Neural progenitor cell (in vitro differentiated cells): Measurements from ENCODE around the gene UACA. TPM values are rescaled to one million over a fixed set of nuclear protein-coding genes. Genes with fewer than 3 reads are reported as not detected.

Experiments
- DNase-seq: peaks from one replicate; pipeline ENCODE4 v3.0.0-alpha.2; 2016; ENCODE audit warnings: low spot score
- H2AFZ ChIP-seq: fragments of 200-600 bp; sonication (generic); replicated peaks from 2 replicates; pipeline ENCODE4 v1.6.1; 2016; ENCODE audit warnings: antibody characterized with exemption
- H3F3A ChIP-seq: fragments of 200-600 bp; sonication (generic); 2 replicates; pipeline ENCODE4 v1.6.1; 2016; ENCODE audit warnings: antibody characterized with exemption, low read depth
- H3K27ac ChIP-seq: fragments of 200-600 bp; sonication (generic); 2 replicates; pipeline ENCODE4 v1.5.1; 2016; ENCODE audit warnings: mild to moderate bottlenecking
- H3K27me3 ChIP-seq: fragments of 200-600 bp; sonication (generic); 2 replicates; pipeline ENCODE4 v1.6.1; 2016; ENCODE audit warnings: mild to moderate bottlenecking, moderate library complexity
- H3K36me3 ChIP-seq: fragments of 200-600 bp; sonication (generic); 2 replicates; pipeline ENCODE4 v1.5.1; 2016
- H3K4me1 ChIP-seq: fragments of 200-600 bp; sonication (generic); 2 replicates; pipeline ENCODE4 v1.6.1; 2016; ENCODE audit warnings: mixed run types
- H3K4me2 ChIP-seq: fragments of 200-600 bp; sonication (generic); 2 replicates; pipeline ENCODE4 v1.6.1; 2016
- H3K4me3 ChIP-seq: fragments of 200-600 bp; sonication (generic); 2 replicates; pipeline ENCODE4 v1.5.1; 2016
- H3K79me2 ChIP-seq: fragments of 200-600 bp; sonication (generic); 2 replicates; pipeline ENCODE4 v1.6.1; 2016; ENCODE audit warnings: low read depth
- H3K9ac ChIP-seq: fragments of 200-600 bp; sonication (generic); 2 replicates; pipeline ENCODE4 v1.6.1; 2016
- H3K9me3 ChIP-seq: fragments of 200-600 bp; sonication (generic); 2 replicates; pipeline ENCODE4 v1.5.1; 2016; ENCODE audit warnings: low read depth
- H4K20me1 ChIP-seq: fragments of 200-600 bp; sonication (generic); 2 replicates; pipeline ENCODE4 v1.6.1; 2016; ENCODE audit warnings: low read depth
- H3K27ac Mint-ChIP-seq: 3 replicates; pipeline ENCODE4 v1.8.0; 2021; ENCODE audit warnings: mixed read lengths
- H3K27me3 Mint-ChIP-seq: 2 replicates; pipeline ENCODE4 v1.8.0; 2022; ENCODE audit warnings: low read depth, mild to moderate bottlenecking, inconsistent platforms, moderate library complexity, mixed read lengths; ENCODE audit not compliant: insufficient read depth
- H3K36me3 Mint-ChIP-seq: 3 replicates; pipeline ENCODE4 v1.8.0; 2021; ENCODE audit warnings: mixed read lengths
- H3K4me1 Mint-ChIP-seq: 3 replicates; pipeline ENCODE4 v1.8.0; 2021; ENCODE audit warnings: mixed read lengths
- H3K4me3 Mint-ChIP-seq: 3 replicates; pipeline ENCODE4 v1.8.0; 2021; ENCODE audit warnings: mild to moderate bottlenecking, moderate library complexity, mixed read lengths
- H3K9me3 Mint-ChIP-seq: 3 replicates; pipeline ENCODE4 v1.8.0; 2020; ENCODE audit warnings: mixed read lengths
- EZH2 ChIP-seq: fragments of 200-600 bp; sonication (generic); IDR thresholded peaks from 2 replicates; pipeline ENCODE4 v1.6.1; 2017; ENCODE audit warnings: antibody characterized with exemption, mild to moderate bottlenecking, moderate library complexity
- EZH2phosphoT487 ChIP-seq: fragments of 200-600 bp; sonication (generic); IDR thresholded peaks from 2 replicates; pipeline ENCODE4 v1.6.1; 2017; ENCODE audit warnings: antibody characterized with exemption
- total RNA-seq: library from RNA; depleted of rRNA; stranded (reverse); fragments of >200 nt; gene quantifications from 2 replicates; pipeline ENCODE4 v1.2.3, GENCODE V29; 2015; ENCODE audit warnings: low replicate concordance
- TF ChIP-seq, protein P1 (sequence below): fragments of 200-600 bp; sonication (generic); IDR thresholded peaks from 2 replicates; pipeline ENCODE4 v1.5.1; 2017; ENCODE audit warnings: antibody characterized with exemption, mild to moderate bottlenecking

Gene UACA
- total RNA-seq, 1 donor from 2014 or later = 70.0 TPM

DNA sequence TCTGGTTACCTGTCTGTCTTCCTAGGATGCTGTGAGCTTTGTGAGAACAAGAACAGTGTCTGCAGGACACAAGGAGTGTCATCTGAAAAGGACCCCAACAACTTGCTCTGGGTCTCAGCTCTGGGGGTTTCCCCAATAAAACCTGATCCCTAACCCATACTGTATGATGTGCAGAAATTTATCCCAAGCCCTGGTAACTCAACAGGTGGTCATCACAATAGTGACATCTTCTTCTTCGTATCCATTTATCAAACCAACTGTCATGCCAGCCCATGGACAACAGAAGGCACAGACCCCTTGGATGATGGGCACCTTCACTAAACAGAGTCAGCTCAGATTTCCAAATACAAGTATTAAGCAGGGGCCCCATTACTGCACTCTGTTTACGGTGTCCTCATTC, 127.5 kb downstream of the UACA start:
- Histone ChIP-seq H2AFZ (no peak overlapping the region), H3K79me2 (no peaks in the 10 kb centered on the region), H4K20me1 (no peaks in the 10 kb centered on the region), H3K4me2 (no peak overlapping the region), H3K27me3 (no peaks in the 10 kb centered on the region), H3K27ac (no peak overlapping the region), H3K36me3 (no peaks in the 10 kb centered on the region), H3K9ac (no peak overlapping the region), H3K4me3 (no peak overlapping the region), H3F3A (peaks cover 19% of the 10 kb centered on the region), H3K9me3 (no peaks in the 10 kb centered on the region), H3K4me1 (peaks cover 32% of the 10 kb centered on the region)
- TF ChIP-seq EZH2phosphoT487 (no peak), EZH2 (no peak)
- TF ChIP-seq, protein P1, sequence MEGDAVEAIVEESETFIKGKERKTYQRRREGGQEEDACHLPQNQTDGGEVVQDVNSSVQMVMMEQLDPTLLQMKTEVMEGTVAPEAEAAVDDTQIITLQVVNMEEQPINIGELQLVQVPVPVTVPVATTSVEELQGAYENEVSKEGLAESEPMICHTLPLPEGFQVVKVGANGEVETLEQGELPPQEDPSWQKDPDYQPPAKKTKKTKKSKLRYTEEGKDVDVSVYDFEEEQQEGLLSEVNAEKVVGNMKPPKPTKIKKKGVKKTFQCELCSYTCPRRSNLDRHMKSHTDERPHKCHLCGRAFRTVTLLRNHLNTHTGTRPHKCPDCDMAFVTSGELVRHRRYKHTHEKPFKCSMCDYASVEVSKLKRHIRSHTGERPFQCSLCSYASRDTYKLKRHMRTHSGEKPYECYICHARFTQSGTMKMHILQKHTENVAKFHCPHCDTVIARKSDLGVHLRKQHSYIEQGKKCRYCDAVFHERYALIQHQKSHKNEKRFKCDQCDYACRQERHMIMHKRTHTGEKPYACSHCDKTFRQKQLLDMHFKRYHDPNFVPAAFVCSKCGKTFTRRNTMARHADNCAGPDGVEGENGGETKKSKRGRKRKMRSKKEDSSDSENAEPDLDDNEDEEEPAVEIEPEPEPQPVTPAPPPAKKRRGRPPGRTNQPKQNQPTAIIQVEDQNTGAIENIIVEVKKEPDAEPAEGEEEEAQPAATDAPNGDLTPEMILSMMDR = no peak
- DNase-seq = no peak
- H3K4me1 Mint-ChIP-seq = peaks cover 38% of the 10 kb centered on the region
- H3K27ac Mint-ChIP-seq = no peak overlapping the region
- no peaks in the 10 kb centered on the region for H3K9me3 Mint-ChIP-seq
- no peak overlapping the region for H3K4me3 Mint-ChIP-seq
- no peaks in the 10 kb centered on the region for H3K36me3 Mint-ChIP-seq
- H3K27me3 Mint-ChIP-seq = peaks cover 9% of the 10 kb centered on the region

- H3K4me1 Mint-ChIP-seq = peaks cover 39% of the 10 kb centered on the region
- Histone ChIP-seq H3K9me3 (no peaks in the 10 kb centered on the region), H3K27me3 (no peaks in the 10 kb centered on the region), H3K9ac (no peak overlapping the region), H2AFZ (peak overlapping the region; percentile 48), H3K36me3 (no peaks in the 10 kb centered on the region), H3K4me1 (peaks cover 32% of the 10 kb centered on the region), H3K4me2 (peak overlapping the region; percentile 47), H3K79me2 (no peaks in the 10 kb centered on the region), H4K20me1 (no peaks in the 10 kb centered on the region), H3F3A (peaks cover 19% of the 10 kb centered on the region), H3K27ac (no peak overlapping the region), H3K4me3 (no peak overlapping the region)
- H3K27ac Mint-ChIP-seq = no peak overlapping the region
- TF ChIP-seq EZH2 (no peak), EZH2phosphoT487 (no peak)
- TF ChIP-seq, protein P1 = no peak
- peaks cover 13% of the 10 kb centered on the region for H3K27me3 Mint-ChIP-seq
- DNase-seq = no peak
- H3K36me3 Mint-ChIP-seq = no peaks in the 10 kb centered on the region
- H3K9me3 Mint-ChIP-seq = no peaks in the 10 kb centered on the region
- no peak overlapping the region for H3K4me3 Mint-ChIP-seq
Measured at GRCh38 chr15:70633991-70634390, 129.4 kb downstream of the UACA start.

DNA sequence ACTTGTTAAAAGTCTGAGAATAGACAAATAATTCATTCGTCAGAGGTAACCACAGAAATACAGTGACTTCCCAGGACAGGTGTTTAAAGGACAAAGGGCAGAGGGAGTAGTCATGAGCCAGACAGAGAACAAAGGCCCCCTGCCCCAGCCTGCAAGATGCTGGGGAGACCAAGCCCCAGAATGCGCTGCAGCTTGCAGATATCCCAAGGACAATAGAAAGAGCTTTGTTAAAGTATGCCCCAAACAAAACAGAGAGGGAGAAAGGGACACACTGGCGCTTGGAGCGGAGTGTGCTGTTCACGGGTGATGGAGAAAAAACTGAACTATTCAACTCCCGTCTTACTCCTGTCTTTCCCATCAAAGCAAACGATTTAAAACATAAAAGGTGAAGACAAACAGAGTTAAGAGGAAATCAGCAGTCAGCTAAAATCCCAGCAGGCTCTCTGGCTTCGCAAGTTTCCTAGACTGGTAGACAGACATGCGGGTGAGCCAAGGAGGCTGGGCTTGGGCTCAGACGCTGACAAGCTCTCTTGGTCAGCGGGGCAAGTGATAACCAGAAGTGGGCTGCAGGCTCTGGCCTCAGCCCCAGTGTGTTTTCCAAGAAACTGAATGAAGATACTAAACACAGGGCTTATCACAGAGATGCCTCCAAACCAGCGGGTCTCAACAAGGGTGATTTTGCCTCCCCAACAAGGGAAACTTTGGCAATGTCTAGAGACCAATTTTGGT, 130.1 kb downstream of the UACA start:
- Histone ChIP-seq H3K4me2 (peak overlapping the region; percentile 47), H3K9me3 (no peaks in the 10 kb centered on the region), H3K4me3 (no peak overlapping the region), H3K79me2 (no peaks in the 10 kb centered on the region), H4K20me1 (no peaks in the 10 kb centered on the region), H2AFZ (peak overlapping the region; percentile 48), H3K9ac (no peak overlapping the region), H3K4me1 (peaks cover 32% of the 10 kb centered on the region), H3K27ac (no peak overlapping the region), H3K36me3 (no peaks in the 10 kb centered on the region), H3F3A (peaks cover 19% of the 10 kb centered on the region), H3K27me3 (no peaks in the 10 kb centered on the region)
- Mint-ChIP-seq H3K4me3 (no peak overlapping the region), H3K9me3 (no peaks in the 10 kb centered on the region), H3K4me1 (peaks cover 43% of the 10 kb centered on the region), H3K27ac (peak overlapping the region; percentile 40), H3K27me3 (peaks cover 13% of the 10 kb centered on the region), H3K36me3 (no peaks in the 10 kb centered on the region)
- TF ChIP-seq, protein P1 = no peak
- TF ChIP-seq EZH2phosphoT487 = no peak
- TF ChIP-seq EZH2 = no peak
- peak; percentile 79 for DNase-seq
